Thyroid gland (tissue), 4 donors: ENCODE data around the gene LPP.

Source experiments
- POLR2A ChIP-seq, 2 donors: fragments of 450-650 bp; IDR thresholded peaks; one replicate each; pipeline ENCODE4 v1.6.1; 2017; ENCODE audit warnings: antibody characterized with exemption in 2 of 2, mild to moderate bottlenecking in 2 of 2, moderate library complexity in 1 of 2
- TF ChIP-seq, protein P1 (sequence below), 6 experiments: fragments of 200-600 bp in 3 of 6; fragments of 450-650 bp in 3 of 6; sonication (generic) in 3 of 6; IDR thresholded peaks; one replicate each; pipeline ENCODE4 v1.5.1; 2016 to 2019; ENCODE audit warnings: antibody characterized with exemption in 6 of 6, mild to moderate bottlenecking in 2 of 6, inconsistent platforms in 1 of 6, moderate library complexity in 1 of 6

DNA sequence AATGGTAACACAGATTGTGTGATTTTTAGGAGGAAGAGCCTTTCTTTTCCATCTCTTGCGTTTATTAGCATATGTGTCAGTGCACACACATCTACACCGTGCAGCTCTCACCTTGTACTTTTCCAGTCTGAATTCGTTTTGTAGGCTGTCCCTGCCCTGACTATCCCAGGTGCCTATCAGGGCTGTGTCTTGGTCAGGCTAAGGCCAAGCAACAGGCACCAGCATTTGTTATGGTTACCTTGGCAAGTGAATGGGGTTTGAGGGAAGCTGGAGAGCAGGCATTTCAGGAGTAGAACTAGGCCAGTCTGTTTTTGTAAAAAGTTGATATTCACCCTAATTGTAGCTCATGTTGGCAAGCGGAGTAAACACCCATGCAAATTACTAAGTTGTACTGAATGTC lies 528.4 kb downstream of the LPP start:
- TF ChIP-seq, protein P1, sequence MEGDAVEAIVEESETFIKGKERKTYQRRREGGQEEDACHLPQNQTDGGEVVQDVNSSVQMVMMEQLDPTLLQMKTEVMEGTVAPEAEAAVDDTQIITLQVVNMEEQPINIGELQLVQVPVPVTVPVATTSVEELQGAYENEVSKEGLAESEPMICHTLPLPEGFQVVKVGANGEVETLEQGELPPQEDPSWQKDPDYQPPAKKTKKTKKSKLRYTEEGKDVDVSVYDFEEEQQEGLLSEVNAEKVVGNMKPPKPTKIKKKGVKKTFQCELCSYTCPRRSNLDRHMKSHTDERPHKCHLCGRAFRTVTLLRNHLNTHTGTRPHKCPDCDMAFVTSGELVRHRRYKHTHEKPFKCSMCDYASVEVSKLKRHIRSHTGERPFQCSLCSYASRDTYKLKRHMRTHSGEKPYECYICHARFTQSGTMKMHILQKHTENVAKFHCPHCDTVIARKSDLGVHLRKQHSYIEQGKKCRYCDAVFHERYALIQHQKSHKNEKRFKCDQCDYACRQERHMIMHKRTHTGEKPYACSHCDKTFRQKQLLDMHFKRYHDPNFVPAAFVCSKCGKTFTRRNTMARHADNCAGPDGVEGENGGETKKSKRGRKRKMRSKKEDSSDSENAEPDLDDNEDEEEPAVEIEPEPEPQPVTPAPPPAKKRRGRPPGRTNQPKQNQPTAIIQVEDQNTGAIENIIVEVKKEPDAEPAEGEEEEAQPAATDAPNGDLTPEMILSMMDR (IDR thresholded peaks at IDR 0.05), result no peak
- TF ChIP-seq POLR2A (IDR thresholded peaks at IDR 0.05), result no peak
